NCI-H345 treated with DMSO at 0.1 percent for 48 hours (cell line): ENCODE measurements around the gene KIF26B.

Source experiments
- DNase-seq: peaks from one replicate; lab custom pipeline; 2025; ENCODE audit not compliant: unreplicated experiment; lab: John Stamatoyannopoulos, UW

Gene KIF26B

DNA sequence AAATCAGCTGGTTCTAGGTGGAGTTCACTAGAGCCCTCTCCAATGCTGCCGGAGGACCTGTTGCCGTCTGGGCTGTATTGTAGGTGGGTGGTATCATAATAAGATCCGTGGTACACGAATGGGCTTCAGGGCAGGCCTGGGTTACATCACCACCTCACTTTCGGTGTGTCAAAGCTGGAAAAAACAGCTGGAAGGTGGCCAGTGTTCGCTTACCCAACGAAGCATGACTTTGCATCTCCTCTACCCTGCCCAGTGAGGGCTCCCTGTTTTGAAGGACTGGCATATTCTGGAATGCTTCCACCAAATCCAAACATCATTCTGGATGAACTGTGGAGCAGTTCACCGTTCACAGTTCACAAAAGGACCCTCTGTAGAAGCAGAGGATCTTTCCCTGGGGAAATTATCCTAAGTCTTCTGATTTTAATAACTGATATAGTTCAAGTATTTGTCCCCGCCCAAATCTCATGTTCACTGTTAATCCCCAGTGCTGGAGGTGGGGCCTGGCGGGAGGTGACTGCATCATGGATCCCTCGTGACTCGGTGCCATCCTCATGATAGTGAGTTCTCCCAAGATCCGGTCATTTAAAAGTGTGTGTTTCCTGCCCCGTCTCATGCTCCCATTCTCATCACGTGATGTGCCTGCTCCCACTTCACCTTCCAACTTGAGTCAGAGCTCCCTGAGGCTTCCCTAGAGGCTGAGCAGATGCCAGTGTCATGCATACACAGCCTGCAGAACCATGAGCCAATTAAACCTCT, 429.0 kb downstream of the KIF26B start:
- DNase-seq: no peak

DNA sequence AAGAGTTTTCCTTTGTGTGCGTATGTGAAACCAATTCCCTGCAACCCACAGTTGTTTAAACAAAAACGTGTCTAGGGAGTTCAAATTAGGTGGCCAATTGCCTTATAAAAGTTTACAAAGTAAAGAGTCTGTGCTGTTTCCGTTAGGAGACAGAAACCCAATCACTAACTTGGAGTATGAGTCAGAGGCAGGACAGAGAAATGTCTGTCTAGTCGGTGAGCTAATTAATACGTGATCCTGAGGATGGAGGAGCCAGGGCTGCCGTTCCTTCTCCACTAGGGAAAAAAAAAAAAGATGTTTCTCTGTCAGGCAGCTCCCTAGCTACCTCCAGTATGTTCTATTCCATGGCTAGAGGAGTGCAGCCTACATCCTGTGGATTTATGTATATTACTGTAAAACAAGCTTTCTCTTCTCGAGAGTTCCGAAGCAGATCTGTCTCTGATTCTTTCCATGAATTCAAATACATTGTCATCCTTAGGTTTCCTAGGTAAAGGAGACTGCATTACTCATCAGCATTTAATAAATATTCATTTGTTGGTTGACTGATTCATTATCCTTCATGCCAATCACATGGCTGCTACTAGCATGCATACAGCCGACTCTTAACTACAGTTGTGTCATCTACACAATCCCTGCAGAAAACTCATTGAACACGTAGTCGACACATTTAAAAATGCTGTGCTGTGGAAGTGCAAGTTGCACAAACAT, 430.6 kb downstream of the KIF26B start:
- DNase-seq: no peak

DNA sequence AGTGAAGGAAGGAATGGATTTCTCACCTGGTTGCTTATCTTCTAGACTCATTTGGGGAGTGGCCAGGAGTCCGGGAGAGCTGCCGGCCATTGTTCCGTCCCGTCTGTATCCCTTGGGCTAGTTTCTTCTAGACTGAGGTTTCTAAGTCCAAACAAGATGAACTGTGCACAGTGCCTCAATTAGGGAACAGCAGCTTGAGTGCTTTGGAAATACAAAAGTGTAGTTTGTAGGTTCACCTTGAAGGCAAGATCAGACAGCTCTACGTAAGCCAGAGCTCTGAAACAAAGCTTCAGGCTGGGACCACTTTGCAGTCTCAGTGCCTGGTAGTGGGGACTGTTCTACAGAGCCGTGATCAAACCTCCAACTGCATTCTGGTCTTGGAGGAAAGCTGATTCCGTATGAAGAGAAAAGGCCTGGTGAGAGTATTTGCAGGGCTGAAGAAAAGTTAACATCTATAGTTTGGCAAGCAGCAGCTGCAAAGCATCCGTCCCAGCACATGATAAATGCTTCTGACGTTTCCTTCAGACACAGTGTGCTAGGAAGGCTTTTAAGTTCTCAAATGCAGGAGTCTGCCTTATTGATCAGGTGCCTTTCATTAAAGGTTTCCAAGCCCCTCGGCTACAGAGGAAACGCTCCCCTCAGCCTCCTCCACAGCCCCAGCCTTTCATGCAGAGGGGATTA, 432.8 kb downstream of the KIF26B start:
- DNase-seq: no peak

DNA sequence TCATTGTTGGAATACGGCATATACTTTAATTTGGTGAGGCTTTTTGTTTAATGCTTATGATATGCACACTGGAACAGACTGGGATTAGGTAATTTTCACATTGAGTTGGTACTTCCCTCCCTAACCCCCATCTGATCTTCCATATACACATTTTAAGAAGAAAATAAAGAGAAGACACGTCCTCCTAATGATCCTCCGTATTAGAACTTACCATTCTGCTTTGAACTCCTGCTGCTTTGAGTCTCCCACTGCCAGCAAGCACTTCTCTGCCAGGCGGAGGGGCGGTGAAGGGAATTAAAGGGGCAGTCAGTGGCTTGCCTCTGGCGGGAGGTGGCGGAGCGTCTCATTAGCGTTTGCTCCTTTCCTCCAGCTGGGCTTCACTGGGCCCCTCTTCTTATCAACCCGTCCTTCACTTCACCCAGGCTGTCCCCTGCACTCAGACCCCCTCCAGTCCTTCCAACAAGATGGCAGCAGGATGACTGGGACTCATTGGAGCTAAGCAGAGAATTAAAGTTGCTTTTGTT, 433.4 kb downstream of the KIF26B start:
- DNase-seq: no peak

DNA sequence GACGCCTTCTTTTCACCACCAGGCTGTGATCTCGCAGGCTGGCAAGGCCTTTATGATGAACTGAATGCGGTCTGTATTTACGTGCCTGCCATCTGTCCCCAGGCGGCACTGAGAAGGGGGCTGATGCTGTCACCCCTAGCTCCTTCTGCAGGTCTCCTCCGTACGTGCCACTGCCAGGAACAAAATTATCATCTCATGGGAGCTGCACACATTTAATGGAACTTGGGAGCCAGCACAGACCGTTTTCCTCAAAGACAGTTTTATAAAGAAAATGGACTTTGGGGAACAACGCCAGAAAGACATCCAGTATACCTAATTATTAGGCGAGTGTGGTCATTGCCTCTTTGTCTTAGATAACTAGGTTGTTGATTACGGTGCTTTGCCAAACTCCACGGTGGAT, 434.5 kb downstream of the KIF26B start:
- no peak for DNase-seq

DNA sequence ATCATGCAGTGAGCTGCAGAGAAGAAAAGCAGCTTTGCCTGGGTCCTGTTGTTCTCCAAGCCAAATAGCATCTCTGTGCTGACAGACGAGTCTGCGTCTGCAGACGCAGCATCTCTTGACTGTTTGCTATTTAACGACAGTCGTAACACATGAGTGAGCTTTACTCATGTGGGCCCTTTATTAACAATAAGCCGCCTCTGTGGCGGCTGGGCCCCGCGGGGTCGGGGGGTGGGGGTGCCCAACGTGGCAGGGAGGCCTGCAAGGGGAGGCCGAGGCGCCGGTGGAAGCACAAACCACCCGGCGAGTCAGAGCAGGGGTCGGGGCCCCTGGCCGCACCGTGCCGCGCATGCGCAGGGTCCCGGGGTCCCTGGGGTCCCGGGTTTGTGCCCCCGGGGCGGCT, 435.1 kb downstream of the KIF26B start:
- DNase-seq: no peak

DNA sequence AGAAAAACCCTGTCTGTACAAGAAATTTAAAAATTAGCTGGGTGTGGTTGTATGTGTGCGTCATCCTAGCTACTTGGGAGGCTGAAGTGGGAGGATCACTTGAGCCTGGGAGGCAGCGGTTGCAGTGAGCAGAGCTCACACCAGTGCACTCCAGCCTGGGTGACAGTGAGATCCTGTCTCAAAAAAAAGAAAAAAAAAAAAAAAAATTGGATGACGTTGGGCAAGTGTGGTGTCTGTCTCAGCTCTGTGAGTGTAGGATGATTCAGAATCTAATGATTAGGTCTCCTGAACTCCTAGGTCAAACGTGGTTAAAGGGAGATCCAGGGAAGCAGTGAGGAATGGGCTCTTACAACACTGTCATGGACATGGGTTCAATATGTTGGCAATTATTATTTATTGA, 435.9 kb downstream of the KIF26B start:
- no peak for DNase-seq

DNA sequence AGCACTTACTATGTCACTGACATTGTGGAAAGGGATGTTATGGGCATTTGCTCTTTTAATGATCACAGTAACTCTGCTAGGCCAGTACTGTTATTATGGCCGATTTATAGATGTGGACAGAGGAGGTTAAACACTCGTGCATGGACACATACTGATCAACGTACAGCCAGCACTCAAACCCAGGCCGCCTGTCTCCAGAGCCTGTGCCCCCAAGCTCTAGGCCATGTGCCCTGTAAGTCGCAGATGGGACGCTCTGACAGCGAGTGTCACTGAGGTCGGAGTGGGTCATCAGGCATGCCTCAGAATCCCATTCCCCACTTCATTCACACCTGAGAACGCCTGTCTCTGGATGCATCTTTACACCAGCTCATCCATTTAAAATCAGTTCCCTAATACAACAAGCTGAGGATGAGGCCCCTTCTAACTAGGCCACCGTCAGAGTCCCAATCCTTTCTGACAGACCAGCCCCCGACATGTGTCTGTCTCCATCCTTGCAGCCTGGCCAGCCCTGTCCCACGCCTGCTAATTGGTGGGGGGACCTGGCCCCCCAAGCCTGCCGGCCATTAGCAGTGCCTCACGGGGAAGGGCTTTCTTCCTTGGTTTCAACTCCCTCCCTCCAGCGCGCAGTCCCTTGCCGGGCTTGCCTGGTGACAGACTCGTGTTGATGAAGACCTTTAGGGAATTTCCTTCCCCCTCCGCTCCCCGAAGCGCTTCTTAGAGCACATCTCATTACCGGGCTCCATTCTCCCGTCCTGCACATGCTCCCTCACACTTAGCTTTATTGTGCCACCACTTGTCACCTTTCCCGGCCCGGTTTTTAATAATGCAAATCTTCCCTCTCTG, 436.8 kb downstream of the KIF26B start:
- DNase-seq: no peak

DNA sequence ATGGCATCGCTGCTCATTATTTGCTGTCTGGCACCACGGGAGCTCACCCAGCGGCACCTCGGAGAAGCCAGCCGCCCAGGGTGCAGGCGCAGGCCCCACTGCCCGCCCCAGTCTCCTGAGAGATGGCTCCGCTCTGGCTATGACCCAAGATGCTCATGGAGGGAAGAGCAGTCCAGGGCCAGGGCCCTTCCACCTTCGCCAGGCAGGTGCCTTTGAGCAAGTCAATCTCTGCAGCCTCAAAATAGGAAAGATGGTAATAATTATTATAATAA, 437.3 kb downstream of the KIF26B start:
- no peak for DNase-seq

DNA sequence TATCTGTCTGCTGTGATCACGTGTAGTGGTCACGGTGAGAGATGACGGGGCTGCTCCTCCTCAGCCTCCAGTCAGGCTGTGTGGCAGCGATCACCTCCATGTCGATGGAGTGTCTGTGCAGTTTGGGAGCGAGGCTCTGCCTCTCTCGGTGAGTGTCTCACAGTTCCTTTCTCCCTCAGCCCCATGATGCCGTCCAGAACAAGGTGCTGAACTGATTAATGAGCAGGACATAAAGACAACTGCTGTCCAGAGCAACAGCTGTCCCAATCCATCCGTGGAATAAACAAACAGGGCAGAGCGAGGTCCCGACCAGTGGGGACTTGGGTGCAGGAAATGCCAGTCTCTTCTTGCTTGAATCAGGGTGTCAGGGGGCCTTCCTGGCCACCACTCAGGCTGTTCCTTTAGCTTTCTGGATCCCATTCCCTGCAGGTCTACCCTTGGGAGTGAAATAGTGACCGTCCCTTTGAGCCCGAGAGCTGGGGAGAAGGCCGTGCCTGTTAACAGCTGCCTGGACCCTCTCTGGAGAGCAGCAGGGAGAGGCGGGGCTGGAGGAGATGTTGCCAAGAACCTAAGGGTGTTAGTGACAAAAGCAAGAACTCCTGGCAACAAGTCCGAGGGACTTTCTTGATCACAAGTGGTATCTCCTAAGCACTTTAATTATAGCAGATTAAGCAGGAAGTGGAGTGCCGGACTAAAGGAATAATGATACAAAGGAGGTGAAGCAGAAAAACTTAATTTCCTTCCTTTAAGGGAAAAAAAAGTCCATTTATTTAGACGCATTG, 443.9 kb downstream of the KIF26B start:
- no peak for DNase-seq

DNA sequence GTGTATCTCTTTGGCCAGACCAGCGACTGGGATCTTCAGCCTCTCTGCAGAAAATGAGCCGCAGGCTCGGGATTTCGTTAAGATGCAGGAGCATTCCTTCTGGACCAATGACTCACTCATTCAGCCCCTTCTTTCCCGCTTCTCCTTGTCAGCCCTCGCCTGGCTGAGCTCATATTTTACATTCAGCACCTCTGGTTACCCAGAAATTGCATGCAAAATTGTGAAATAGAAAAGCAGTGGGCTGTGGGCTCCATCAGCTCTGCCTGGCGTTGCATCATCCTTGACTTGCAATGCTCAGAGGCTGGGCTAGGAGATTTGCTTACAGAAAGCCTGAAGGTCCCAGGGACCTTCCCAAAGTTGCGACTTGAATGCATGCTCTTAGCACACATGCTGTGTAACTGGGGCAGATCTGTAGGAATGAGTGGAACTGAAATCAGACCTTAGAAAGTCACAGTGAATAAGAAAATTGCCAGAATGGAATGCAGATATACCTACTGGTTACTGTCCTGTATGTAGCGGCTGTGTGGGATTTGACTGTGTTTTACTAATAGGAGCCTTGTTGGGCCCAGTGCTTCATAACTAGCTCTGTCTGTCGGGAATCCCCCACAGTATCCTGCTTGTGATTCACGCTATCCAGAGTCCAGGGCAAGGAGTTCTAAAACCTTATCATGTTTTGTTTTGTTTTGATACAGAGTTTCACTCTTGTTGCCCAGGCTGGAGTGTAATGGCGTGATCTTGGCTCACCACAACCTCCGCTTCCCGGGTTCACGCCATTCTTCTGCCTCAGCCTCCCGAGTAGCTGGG, 444.8 kb downstream of the KIF26B start:
- no peak for DNase-seq

DNA sequence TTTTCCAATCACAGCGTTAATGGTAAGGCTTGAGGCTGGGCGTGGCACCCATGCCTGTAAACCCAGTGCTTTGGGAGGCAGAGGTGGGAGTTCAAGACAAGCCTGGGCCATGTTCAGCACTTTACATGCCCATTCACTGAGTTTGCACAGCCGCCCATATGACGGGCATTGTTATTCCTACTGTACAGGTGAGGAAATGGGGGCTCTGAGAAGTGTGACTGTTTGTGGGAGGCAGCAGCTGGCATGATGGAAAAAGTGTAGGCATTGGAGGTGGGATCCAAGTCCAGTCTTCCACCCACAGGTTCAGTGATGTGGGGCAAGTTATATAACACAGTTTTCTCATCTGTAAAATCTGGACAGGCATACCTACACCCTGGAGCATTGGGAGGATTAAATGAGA, 445.9 kb downstream of the KIF26B start:
- DNase-seq: no peak

DNA sequence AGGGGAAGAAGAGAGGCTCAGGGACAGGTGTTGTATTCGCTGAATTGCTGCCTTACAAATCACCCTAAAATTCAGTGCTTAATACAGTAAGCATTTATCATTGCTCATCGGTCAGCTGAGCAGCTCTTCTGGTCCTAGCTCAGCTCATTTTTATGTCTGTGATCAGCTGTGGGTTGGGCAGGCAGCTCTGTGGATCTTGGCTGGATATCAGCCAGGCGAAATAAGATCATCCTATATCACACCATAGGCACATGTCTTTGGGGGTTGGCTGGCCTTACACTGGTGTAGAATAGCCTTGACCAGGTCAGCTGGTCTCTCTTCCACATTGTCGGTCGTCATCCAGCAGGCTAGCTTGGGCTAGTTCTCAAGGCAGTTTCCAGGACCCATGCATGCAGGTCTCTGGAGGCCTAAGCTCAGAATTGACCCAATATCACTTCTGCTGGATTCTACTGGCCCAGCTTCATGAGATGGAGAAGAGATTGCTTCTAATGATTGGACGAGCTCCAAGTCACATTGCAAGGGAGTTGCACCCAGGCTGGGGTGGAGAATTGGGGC, 448.6 kb downstream of the KIF26B start:
- no peak for DNase-seq

DNA sequence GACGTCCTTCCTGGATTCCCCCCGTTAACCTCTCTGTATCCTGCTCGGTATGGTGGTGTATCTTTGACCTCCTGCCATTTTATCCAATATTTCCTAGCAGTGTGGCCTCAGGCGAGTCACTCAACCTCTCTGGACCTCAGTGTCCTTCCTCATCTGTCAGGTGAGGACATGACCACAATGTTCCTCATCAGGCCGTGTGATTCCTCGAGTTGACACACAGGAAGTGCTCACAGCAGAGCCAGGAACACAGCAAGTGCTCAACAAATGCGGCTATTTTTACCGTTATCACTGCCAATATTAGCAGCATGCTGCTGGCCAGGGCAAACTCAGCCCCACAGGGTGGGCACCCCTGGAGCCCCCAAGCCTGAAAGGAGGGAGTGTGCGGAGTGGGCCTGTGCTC, 450.2 kb downstream of the KIF26B start:
- DNase-seq: no peak

DNA sequence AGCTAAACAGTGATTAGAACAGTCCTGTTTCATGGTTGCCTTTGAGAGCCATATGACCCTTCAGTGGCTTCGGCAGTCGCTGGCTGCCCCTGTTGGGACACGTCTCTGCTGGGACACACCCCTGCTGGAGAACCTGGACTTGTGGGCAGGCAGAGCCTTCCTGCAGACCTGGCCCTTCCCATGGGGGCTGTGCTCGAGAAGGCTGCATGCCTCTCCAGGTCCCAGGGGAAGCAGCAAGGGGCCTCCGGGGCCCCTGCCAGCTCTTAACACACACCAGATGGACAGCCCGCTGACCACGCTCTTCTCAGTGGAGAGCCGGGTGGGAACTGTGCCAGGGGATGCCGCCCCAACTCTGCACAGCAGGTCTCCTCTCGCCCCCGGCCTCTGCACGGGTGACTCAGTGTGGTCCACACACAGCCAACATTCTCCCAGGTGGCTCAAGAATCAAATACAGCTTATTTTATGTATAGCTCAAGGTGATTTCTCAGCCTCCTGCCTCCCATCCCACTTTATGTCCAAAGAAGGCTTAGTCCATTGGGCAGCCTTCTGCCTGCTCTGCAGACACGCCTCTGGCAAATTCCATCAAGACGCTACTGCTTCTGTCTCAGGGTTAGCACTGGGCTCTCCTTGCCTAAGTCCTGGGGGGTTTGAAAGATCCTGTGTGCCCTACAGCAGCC, 450.8 kb downstream of the KIF26B start:
- no peak for DNase-seq

DNA sequence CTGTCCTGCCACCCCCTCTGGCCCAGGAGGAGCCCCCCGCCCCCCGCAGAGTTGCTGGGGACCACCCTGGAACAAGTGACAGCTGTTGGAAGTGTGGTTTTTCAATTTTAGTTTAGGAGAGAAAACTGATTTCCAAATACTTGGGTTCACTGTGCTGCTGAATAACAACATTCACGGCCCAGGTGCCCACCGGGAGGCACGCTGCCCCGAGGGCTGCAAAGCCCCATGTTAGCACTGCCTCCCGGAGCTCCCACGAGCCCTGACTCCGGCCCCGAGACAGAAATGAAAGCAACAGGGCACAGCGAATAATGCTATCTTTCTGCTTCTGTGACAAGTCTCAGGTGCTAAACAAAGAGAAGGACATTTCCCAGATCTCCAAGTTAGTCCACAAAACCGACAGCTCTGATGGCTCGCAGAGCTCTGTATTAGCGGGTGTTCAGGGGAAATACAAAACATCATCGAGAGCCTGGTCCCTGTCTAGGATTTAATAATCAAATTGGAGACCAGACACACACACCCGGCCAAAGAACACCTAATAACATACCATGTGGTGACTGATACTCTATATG, 451.5 kb downstream of the KIF26B start:
- DNase-seq: no peak

DNA sequence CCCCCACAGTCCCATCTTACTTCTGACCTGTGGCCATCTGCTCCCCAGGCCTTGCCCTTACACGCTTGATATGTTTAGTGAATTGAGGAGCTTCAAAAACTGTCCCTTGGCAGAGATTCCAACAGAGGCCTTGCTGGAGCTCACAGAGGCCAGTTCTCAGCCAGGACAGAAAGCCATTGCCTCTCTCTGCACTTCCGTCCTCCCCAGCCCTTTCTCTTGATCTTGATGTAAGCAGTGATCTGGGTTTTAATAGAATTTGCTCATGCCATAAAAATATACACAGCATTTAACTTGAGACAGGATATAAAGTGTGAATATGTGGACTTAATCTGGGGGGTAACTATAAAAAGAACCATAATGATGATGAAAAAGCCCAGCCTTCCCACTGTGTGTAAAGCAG, 453.5 kb downstream of the KIF26B start:
- DNase-seq: no peak

DNA sequence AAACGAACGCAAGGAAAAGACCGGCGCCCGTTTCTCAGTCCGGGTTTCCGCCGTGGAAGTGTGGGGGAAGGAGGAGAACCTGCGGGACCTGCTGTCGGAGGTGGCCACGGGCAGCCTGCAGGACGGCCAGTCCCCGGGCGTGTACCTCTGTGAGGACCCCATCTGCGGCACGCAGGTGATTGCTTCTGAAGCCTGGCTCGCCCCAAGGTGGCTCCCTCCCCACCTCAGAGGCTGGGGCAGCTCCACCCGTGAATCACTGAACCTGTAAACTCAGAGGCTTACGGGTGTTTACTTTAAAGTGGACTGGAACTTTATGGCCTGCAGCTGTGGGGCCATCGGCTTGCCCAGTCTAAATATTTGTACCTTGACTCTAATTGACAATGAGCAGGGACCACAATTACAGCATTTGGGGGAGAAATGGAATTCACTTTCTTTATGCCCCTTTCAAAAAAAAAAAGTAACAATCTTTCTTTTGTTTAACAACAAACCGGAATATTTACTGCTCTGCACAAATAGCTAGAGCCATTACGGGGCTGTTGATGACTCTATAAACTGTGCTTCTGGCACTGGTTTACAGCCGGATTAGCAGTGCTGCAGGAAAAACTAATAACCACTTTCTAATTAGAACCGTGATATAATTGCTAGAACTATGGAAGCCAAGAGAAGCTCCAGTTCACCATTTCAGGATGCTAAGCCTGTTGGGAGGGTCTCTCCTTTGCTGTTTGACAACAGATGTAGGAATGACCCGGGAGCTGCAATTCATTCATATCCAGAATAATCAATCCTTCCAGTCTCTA, 454.8 kb downstream of the KIF26B start:
- no peak for DNase-seq
